ENCODE measurements around the gene TRAPPC10.

DNA sequence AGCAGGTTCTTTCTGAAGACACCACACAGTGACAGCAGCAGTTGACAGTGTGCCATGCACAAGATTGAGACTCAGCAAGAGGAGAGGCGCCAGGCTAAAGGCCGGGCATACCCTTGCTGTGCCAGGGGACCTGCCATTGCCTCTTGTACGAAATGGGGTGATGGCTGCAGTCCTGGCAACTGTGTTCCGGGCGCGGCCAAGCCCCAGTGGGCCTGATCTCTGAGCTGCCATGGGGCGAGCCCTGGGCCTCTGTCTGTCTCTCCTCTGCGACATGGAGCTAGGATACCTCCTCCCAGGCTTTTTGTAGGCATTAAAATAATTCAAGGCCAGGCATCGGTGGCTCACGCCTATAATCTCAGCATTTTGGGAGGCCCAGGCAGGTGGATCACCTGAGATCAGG is 9.6 kb upstream of the TRAPPC10 start:
- TF ChIP-seq ZNF384 (IDR thresholded peaks at IDR 0.05; ENCODE audit: low read depth, low read length) (no peak), POLR2AphosphoS5 (IDR thresholded peaks at IDR 0.05; ENCODE audit: control insufficient read depth, insufficient read depth, low read depth, low read length) (no peak), HMG20A (CRISPR knock-in tag; conservative IDR thresholded peaks at IDR 0.05) (no peak), NFE2L1 (tag; IDR thresholded peaks at IDR 0.05; ENCODE audit: borderline replicate concordance, low read depth) (no peak), NR2F6 (CRISPR knock-in tag; IDR thresholded peaks at IDR 0.05) (no peak), NBN (IDR thresholded peaks at IDR 0.05; ENCODE audit: low read depth) (no peak), ETV6 (IDR thresholded peaks at IDR 0.05; ENCODE audit: borderline replicate concordance in 1 of 2, low read depth in 2 of 2, low read length in 1 of 2) (no peak), ETV6 (CRISPR knock-in tag; IDR thresholded peaks at IDR 0.05; ENCODE audit: borderline replicate concordance) (no peak), ZNF263 (CRISPR knock-in tag; IDR thresholded peaks at IDR 0.05; ENCODE audit: borderline replicate concordance) (no peak), MYC (IDR thresholded peaks at IDR 0.05; ENCODE audit: low read depth, low read length) (no peak), MYC (CRISPR knock-in tag; IDR thresholded peaks at IDR 0.05; ENCODE audit: borderline replicate concordance, low read depth) (no peak), FOXM1 (IDR thresholded peaks at IDR 0.05; ENCODE audit: low read depth) (no peak), FOXM1 (CRISPR knock-in tag; IDR thresholded peaks at IDR 0.05; ENCODE audit: low read depth) (no peak), PHB2 (IDR thresholded peaks at IDR 0.05; ENCODE audit: low read depth) (no peak), ZNF311 (CRISPR knock-in tag; IDR thresholded peaks at IDR 0.05) (no peak)

Data from K562 (cell line).